ENCODE data around the gene NUCB2.
A peak's percentile ranks its signal among the peaks of the same experiment; 100 is the strongest.
"Not testable (repeated sequence)": the region's sequence is repeated elsewhere in the genome, so short reads cannot be mapped to it uniquely, and the experiment has no call there.

The NUCB2 gene

DNA sequence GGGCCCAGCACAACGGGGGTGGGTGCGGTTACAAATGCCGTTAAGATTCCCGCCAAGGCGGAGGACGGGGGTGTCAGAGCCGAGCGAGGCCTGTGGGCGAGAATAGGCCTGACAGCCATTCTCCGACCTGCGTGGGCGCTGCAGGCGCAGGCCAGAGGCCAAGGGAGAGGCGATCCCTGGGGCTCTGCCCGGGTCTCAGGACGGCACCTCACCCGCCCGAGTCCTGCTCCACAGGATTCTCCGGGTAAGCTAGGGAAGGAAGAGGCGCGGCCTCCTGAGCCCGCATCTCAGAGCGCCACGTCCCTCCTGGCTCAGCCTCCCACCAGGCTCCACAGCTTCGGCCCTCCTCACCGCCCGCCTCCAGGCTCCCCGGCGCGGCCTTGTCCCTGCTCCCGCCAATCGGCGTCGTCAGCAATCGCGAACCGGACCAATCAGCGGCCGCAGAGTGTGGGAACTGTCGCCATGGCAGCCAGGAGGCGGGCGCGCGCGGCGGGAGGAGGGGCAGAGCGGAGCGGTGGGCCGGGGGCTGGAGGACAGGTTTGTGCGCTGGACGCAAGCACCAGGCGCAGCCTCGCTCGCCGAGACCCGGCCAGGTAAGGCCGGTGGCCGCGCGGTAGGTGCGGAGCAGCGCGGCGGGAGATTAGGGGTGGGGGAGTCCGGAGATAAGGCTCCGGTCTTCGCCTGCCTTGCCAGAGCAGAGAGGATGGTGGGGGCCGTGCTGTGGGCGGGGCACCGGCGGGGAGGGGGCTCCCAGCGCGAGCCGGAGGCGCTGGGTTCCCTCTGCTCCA lies at the start of gene NUCB2:
TSS of gene NUCB2 (plus strand) at position 504 of the 788 bp plus-strand sequence. CDS start 18,585 bp downstream, outside the sequence.
- peak; percentile 94 for DNase-seq

- not testable (repeated sequence) for DNase-seq
Observed at GRCh38 chr11:17228186-17228925, 48.2 kb upstream of the NUCB2 start.

- DNase-seq, result no peak
Observed at GRCh38 chr11:17229481-17230152, 46.9 kb upstream of the NUCB2 start.

DNA sequence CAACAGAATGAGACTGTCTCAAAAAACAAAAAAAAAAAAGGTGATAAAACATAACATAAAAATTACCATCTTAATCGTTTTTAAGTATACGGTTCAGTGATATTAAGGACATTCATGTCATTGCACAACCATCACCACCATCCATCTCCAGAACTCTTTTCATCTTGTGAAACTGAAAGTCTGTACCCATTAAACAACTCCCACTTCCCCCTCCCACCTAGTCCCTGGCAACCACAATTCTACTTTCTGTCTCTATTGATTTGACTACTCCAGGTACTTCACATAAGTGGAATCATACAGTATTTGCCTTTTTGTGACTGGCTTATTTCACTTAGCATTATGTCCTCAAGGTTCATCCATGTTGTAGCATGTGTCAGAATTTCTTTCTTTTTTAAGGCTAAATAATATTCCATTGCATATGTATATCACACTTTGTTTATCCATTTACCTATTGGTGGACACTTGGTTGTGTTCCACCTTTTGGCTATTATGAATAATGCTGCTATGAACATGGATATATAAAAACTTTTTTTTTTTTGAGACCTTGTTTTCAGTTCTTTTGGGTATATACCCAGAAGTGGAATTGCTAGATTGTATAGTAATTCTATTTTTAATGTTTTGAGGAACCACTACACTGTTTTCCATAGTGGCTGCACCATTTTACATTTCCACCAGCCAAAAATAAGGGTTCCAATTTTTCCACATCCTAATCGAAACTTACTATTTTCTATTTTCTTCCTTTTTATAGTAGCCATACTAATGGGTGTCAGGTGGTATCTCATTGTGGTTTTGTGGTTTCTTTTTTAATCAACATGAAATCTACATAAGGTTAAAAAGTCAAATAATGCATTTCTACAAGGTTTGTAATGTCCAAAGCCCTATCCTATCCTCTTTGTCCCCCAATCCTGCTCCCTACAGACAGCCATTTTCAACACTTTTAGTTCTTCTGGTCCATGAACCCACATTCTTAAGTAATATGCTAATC lies 45.4 kb upstream of the NUCB2 start:
- no peak for DNase-seq

- DNase-seq, result no peak
Observed at GRCh38 chr11:17233101-17233500, 43.4 kb upstream of the NUCB2 start.

GRCh38 chr11:17238377-17238776 lies 38.2 kb upstream of the NUCB2 start:
- no peak for DNase-seq

DNA sequence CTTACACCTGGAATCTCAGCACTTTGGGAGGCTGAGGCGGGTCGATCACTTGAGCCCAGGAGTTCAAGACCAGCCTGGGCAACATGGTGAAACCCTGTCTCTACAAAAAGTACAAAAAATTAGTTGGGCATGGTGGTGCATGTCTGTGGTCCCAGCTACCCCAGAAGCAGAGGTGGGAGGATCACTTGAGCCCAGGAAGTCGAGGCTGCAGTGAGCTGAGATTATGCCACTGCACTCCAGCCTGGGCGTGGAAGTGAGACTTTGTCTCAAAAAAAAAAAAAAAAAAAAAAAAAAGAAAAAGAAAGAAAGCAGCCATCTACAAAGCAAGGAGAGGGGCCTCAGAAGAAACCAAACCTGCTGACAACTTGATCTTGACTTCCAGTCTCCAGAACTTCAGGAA lies 36.6 kb upstream of the NUCB2 start:
- not testable (repeated sequence) for DNase-seq

DNA sequence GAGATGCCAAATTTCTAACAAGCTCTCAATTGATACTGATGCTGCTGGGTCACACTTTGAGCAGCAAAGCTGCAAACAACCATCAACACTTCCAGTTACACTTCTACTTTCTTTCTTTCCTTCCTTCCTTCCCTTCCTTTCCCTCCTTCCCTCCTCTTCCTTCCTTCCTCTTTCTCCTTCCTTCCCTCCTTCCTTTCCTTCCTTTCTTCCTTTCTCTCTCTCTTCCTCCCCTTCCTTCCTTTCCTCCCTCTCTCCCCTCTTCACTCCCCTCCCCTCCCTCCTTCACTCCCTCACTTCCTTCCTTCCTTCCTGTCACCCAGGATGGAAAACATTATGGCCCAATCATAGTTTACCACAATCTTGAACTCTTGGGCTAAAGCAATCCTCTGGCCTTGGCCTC lies 35.8 kb upstream of the NUCB2 start:
- DNase-seq, result no peak

- DNase-seq, result not testable (repeated sequence)
Observed at GRCh38 chr11:17242954-17243353, 33.6 kb upstream of the NUCB2 start.

DNA sequence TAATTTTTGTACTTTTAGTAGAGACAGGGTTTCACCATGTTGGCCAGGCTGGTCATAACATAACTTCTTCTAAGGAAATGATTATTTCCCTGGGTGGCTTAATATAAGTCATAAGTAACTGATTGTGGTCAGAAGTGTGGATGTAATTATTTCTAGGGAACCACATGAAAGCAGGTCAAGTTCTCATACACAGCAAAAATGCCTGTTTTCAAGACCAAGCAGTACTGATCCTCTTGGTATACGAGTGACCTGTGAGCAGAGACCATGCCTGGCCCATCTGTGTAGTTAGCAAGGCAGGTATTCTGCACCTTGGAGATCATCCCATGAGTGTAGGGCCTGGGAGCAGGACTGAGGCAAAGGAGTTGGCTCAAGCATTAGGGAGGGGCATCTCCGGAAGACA lies 32.5 kb upstream of the NUCB2 start:
- no peak for DNase-seq

DNA sequence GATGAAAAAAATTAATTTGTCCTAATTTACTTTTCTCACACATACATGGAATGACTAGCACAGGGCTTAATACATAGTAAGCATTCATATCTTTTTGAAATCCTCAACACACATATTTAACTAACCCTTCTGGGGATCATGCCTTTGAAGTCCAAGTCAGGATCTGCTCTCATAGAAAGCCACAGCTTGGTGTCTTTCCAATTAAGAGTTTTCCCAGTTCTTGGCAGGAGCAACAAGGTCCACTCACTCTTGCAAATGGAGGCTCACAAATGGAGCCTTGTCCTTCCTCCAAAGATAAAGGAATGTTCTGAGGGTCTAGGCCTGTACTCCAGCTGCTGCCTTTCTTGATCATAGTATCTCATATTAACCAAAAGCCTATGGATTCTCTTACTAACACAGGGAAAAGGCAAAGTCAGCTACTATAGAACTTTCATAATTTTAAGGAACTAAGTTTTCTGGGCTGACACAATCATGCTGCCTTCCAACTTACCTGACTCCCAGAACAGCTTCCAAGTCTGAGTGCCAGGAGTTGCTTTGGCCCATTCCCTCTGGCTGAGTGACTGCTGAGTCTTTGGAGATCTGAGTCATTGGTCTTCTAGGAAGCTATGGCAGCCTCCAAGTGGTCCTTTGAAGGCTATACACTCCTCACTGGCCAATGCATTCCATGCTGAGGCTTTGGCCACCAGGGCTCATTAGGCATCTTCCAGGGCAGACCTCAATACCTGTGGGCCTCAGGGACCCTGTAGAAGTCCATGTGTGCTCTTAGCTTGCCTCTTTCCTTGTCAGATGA lies 25.8 kb upstream of the NUCB2 start:
- no peak for DNase-seq

- DNase-seq, result no peak
Observed at GRCh38 chr11:17252704-17253103, 23.8 kb upstream of the NUCB2 start.

DNA sequence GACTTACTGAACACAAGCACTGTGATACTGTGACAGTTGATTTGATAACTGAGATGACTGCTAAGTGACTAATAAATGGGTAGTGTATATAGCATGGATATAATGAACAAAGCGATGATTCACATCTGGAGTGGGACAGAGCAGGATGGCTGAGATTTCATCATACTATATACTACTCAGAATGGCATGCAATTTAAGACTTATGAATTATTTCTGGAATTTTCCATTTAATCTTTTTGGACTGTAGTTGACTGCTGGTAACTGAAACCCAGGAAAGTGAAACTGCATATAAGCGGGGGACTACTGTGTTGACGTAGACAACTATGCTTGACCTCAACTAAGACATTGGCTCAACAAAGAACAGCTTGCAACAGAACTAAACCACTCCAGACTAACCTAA lies 20.0 kb upstream of the NUCB2 start:
- DNase-seq, result no peak

DNA sequence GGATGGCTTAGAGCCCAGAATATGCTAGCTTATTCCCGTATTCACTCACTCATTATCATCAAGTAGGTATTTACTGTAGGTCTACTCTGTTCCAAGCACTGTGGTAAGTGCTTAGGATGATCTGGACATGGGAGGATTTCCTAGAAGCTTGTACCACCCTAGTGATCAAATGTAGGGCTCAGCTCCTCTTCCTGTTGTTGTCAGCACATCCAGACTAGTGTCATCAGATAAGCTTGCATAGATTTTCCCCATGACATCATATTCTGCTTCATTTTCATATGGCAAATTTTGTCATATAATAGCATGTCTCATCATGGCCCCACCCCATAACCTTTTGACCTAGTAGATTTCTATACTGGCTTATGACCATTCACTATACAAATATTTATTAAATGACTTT lies 19.3 kb upstream of the NUCB2 start:
- no peak for DNase-seq

DNA sequence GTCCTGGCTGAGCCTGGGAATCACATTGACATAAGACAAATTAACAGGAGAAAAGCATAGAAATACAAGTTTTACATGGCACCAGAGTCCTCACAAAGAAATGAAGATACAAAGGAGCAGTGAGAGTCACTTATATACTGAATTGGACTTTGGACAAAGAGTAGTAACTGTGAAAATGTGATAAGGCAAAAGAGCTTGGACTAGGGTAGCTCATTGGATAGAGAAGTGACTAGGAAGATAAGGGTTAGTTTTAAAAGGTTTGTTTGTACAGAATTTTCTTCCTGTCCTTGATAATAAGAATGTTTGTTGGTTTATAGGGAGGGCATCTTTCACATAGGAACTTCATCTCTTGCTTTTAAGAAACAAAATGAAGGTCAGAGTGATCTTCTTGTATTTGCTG lies 17.9 kb upstream of the NUCB2 start:
- no peak for DNase-seq

DNA sequence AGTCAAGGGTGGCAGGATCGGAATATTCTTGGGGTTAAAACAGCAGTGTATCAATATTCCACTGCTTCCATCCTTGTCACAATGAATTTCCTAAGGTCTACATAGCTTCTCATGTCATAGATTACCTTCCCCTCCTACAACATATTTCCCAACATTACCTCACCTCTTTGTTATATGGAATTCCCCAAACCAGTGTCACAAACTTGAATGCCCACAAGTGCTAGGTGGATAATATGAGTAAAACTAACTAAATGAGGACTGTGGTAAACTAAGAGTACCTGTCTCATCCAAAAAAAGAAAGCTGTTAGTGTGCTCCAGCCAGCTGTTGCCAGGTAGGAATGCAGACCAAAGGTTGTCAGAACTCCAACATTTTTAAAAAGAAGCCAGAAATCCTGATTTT lies 17.0 kb upstream of the NUCB2 start:
- DNase-seq, result no peak

DNA sequence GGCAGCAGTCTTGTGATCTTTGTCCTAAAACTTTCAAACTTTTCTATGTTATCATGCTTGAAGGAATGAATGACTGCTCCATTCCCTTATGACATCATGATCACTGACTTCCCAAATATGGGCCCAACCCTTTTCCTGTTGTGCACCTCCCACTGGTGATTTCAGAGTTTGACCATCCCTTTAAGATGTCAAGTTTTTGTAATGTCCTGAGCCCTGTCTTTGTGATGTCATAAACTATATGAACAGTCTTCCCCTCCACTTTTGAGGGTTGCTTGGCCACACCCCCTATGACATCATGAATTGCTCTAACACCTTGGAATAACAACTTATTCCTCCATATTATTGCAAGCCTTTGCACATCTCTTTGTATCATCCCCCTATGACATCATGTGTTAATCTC lies 16.5 kb upstream of the NUCB2 start:
- no peak for DNase-seq

- no peak for DNase-seq
Observed at GRCh38 chr11:17263769-17264168, 12.8 kb upstream of the NUCB2 start.

GRCh38 chr11:17266781-17267180 lies 9.8 kb upstream of the NUCB2 start:
- no peak for DNase-seq

- no peak for DNase-seq
Observed at GRCh38 chr11:17267576-17267975, 9.0 kb upstream of the NUCB2 start.

DNA sequence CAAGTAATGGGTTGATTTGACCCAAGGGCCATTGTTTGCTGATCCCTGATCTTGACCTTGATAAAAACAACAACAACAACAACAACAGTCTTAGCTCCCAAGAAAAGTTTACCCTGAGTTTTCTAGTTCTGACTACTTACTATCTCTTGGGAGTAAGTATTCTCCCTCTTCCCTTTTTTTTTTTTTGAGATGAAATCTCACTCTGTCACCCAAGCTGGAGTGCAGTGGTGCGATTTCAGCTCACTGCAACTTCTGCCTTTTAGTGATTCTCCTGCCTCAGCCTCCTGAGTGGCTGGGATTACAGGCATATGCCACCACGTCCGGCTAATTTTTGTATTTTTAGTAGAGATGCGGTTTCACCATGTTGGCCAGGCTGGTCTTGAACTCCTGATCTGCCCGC lies 8.0 kb upstream of the NUCB2 start:
- DNase-seq, result not testable (repeated sequence)

DNA sequence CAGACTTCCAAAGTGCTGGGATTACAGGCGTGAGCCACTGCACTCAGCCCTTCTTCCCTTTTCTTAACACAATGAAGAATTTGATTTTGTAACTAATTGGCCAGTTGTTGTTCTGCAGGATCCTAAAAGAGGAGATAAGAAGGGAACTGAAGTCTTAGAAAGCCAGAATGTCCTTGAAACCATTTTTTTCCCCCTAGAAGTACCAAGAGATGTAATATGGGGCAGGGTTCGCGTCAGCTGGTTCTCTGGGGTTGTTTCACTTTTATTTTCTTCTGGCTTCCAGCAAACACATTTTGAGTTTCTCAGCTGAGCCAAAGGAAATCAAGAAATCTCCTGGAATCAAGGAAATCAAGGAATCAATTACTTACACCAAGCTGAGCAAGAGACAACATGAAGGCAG lies 7.6 kb upstream of the NUCB2 start:
- no peak for DNase-seq

All from stimulated activated CD4-positive, alpha-beta T cell treated with anti-CD3 and anti-CD28 coated beads, Interleukin-12 subunit alpha, Interleukin-12 subunit beta, amount 100 ng/mL, for 4 hours (primary cell).